Breast epithelium (tissue), 4 donors: ENCODE results near the gene AFAP1L1. TPM values are rescaled to one million over a fixed set of nuclear protein-coding genes. Genes with fewer than 3 reads are reported as not detected.

ENCODE experiments used
- DNase-seq, 2 donors: peaks; one replicate each; pipeline ENCODE4 v3.0.0-alpha.2; 2019; ENCODE audit warnings: low spot score in 2 of 2
- H3K27ac ChIP-seq, 2 donors: fragments of 200-600 bp; sonication (generic) in 1 of 2; one replicate each; pipeline ENCODE4 v1.5.1; 2016 to 2019; ENCODE audit warnings: mild to moderate bottlenecking in 1 of 2
- H3K27me3 ChIP-seq, 2 donors: fragments of 200-600 bp; sonication (generic) in 1 of 2; one replicate each; pipeline versions ENCODE4 v1.5.1 to v1.6.0; 2017 to 2019; ENCODE audit warnings: control low read depth in 1 of 2, mild to moderate bottlenecking in 1 of 2
- H3K36me3 ChIP-seq: fragments of 200-600 bp; one replicate; pipeline ENCODE4 v1.5.1; 2019
- H3K4me1 ChIP-seq, 2 donors: fragments of 200-600 bp; sonication (generic); one replicate each; pipeline ENCODE4 v1.5.1; 2016 to 2019; ENCODE audit warnings: control low read depth in 1 of 2
- H3K4me3 ChIP-seq, 3 donors: fragments of 200-600 bp; sonication (generic); 1 replicate in 2 of 3; 2 replicates in 1 of 3; pipeline ENCODE4 v1.5.1; 2016 to 2019; ENCODE audit warnings: mild to moderate bottlenecking in 3 of 3, moderate library complexity in 2 of 3
- H3K9me3 ChIP-seq, 2 donors: fragments of 200-600 bp; sonication (generic) in 1 of 2; one replicate each; pipeline ENCODE4 v1.5.1; 2016 to 2019; ENCODE audit warnings: control low read depth in 1 of 2
- POLR2A ChIP-seq: fragments of 450-650 bp; IDR thresholded peaks from one replicate; pipeline ENCODE4 v1.6.1; 2016; ENCODE audit warnings: antibody characterized with exemption, mild to moderate bottlenecking, moderate library complexity
- POLR2AphosphoS5 ChIP-seq, 3 donors: sonication (generic); formaldehyde crosslinking; IDR thresholded peaks; one replicate each; pipeline ENCODE4 v1.6.1; 2017; ENCODE audit warnings: antibody characterized with exemption in 3 of 3
- intact Hi-C: fragments of 100-400 bp; cut with DNase I; formaldehyde crosslinking; loops from one replicate; pipeline ENCODE4 v1.15.1; 2023; ENCODE audit warnings: low total_unique reads
- total RNA-seq, 3 donors: library from RNA; depleted of rRNA; stranded (reverse); fragments of >200 nt; gene quantifications; one replicate each; pipeline ENCODE4 v1.1.0, GENCODE V29; 2016
- TF ChIP-seq, protein P1 (sequence below), 3 donors: fragments of 450-650 bp; IDR thresholded peaks; one replicate each; pipeline ENCODE4 v1.5.1; 2016 to 2017; ENCODE audit warnings: antibody characterized with exemption in 3 of 3, mild to moderate bottlenecking in 3 of 3, moderate library complexity in 3 of 3

The AFAP1L1 gene
- total RNA-seq, 3 donors from 2014 or later: 13.3 to 108 (median 26.5) TPM

DNA sequence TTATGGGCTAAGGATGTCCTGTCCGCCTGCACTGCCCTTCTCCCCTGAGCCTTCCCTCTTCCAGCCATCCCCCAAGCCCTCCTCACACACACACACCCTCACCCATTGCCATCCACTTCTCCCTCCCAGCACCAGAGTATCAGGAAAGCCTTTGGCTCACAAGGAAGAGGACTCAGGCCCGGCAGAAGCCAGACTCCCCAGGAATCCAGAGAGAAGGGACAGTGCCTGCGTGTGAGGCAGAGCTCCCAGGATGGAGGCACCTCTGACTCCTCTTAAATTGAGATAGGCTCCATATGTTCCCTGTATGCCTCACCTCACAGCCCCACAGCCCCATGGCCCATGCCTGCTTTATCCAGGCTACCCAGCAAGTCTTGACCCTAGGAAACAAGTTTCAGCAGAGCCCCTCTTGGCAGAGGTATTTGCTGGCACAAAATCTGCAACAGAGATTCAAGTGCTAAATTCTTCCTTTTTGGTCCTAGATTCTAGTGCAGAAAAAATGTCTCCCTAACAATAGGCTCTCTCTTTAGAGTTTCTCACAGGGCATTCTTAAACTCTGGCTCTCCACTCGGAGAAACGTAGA, 106.7 kb downstream of the AFAP1L1 start:
- Histone ChIP-seq H3K4me1 (peaks cover 0 to 8% of the 10 kb centered on the region in 2 donors), H3K27ac (peak overlapping the region; percentile 62 to 91), H3K27me3 (no peaks in the 10 kb centered on the region), H3K36me3 (no peaks in the 10 kb centered on the region), H3K4me3 (no peak overlapping the region), H3K9me3 (no peaks in the 10 kb centered on the region)
- no peak for TF ChIP-seq POLR2AphosphoS5 (IDR thresholded peaks at IDR 0.05)
- no peak for TF ChIP-seq POLR2A
- TF ChIP-seq, protein P1, sequence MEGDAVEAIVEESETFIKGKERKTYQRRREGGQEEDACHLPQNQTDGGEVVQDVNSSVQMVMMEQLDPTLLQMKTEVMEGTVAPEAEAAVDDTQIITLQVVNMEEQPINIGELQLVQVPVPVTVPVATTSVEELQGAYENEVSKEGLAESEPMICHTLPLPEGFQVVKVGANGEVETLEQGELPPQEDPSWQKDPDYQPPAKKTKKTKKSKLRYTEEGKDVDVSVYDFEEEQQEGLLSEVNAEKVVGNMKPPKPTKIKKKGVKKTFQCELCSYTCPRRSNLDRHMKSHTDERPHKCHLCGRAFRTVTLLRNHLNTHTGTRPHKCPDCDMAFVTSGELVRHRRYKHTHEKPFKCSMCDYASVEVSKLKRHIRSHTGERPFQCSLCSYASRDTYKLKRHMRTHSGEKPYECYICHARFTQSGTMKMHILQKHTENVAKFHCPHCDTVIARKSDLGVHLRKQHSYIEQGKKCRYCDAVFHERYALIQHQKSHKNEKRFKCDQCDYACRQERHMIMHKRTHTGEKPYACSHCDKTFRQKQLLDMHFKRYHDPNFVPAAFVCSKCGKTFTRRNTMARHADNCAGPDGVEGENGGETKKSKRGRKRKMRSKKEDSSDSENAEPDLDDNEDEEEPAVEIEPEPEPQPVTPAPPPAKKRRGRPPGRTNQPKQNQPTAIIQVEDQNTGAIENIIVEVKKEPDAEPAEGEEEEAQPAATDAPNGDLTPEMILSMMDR (IDR thresholded peaks at IDR 0.05): no peak
- intact Hi-C loops: loop anchor here (10.0 kb wide), 1 partner anchor 46 kb away; no protein-coding TSS in a partner anchor
- DNase-seq: peak in 1 of 2 donors; percentile 77

DNA sequence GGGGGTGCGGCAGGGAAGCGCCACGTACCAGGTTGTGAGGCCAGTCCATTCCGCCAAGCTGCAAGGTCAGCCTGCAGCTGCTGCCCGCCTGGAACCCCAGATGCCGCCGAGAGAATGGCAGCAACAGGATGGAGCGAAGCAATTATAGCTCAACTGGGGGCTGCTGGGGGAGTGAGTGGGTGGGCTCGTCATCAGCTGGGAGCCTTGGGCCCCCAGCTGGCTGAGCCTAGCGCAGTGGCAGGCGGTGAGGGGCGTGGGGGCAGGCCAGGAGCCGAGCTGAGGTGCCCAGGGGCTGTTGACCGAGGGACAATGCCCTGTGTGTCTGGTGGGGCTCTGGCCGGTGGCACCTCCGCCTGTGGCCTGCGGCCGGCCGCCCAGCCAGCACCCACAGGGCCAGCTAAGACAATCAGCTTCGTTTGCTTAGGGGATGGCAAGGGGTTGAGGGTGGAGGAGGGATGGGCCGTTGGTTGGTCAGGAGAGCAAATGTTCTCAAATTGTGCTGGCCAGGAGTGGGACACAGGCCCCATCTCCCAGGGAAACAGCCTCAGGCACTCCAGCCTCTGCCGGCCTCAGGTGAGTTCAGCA, 107.6 kb downstream of the AFAP1L1 start, which contains the start of gene IL17B:
IL17B (minus strand) TSS at position 116 of the 585 bp plus-strand sequence; CDS start at position 49, 67 bp downstream.
- Histone ChIP-seq H3K4me1 (peaks cover 0 to 8% of the 10 kb centered on the region in 2 donors), H3K27me3 (no peaks in the 10 kb centered on the region), H3K9me3 (no peaks in the 10 kb centered on the region), H3K36me3 (no peaks in the 10 kb centered on the region), H3K27ac (peak within 1 kb of the TSS; percentile 62 to 91), H3K4me3 (peak within 1 kb of the TSS in 1 of 3 donors; percentile 5)
- TF ChIP-seq, protein P1 (IDR thresholded peaks at IDR 0.05): no peak
- TF ChIP-seq POLR2A: no peak
- no peak for TF ChIP-seq POLR2AphosphoS5 (IDR thresholded peaks at IDR 0.05)
- DNase-seq: no peak
- intact Hi-C loops: loop anchor here (10.0 kb wide), 1 partner anchor 46 kb away; no protein-coding TSS in a partner anchor

DNA sequence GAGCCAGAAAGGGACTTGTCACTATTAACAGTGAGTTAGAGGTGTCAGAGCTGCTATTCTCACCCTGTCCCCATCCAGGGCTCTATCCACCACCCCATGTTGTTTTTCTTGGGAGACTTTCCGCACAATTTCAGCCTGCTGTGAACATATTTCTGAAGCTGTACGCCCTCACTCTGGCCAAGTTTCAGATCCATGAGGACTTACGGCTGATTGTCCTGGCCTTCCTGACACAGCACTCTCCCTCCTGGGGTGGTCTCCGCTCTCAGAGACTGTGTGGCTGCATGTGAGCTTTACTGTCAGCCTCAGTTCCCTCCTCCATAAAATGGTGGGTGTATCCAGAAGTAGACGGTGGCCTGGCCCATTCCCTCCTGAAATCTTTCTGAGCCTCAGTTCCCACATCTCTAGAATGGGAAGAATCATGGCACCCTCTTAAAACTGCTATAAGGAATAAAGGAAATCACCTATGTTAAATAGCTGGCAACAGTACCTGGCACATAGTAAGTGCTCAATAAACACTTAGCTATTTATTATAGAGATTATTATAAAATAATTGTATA, 108.2 kb downstream of the AFAP1L1 start:
- Histone ChIP-seq H3K36me3 (no peaks in the 10 kb centered on the region), H3K27ac (peak overlapping the region; percentile 62 to 91), H3K9me3 (no peaks in the 10 kb centered on the region), H3K27me3 (no peaks in the 10 kb centered on the region), H3K4me3 (peak overlapping the region in 1 of 3 donors; percentile 5), H3K4me1 (peaks cover 0 to 8% of the 10 kb centered on the region in 2 donors)
- intact Hi-C loops: loop anchor here (5.0 to 10.0 kb wide), 2 partner anchors 45 to 172 kb away; partner anchors contain the start of gene CSNK1A1
- DNase-seq: no peak
- TF ChIP-seq POLR2A (no peak), POLR2AphosphoS5 (IDR thresholded peaks at IDR 0.05) (no peak)
- TF ChIP-seq, protein P1 (IDR thresholded peaks at IDR 0.05): no peak

DNA sequence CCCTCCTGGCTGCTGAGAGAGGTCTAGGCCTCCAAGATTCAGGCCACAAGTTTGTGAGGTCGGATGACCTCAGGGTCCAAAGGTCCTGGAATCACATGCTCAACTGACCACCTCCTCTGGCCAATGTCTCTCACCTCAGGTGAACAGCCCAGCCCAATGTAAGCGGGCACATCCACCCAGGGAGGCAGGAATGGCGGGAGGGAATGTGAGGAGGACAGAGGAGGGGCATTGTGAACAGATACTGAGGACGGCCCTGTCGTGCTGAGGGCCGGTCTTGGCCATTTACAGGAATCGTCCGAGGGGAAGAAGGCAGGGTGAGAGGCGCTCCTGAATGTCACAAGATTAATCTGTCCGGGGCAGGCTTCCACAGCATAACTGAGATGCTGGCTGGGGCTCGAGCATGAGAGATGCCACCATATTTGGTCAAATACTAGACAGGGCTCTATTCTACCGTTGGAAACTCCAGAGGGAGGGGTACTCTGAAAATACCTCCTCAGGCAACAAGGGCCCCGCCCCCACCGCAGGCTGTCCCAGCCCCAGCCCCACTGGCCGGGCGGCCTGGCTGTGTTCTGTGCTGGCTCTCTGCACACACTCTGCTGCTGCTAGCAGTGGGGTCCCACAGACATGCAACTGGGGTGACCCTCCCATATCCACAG, 108.9 kb downstream of the AFAP1L1 start:
- peak in 1 of 2 donors; percentile 67 for DNase-seq
- TF ChIP-seq, protein P1 (IDR thresholded peaks at IDR 0.05): no peak
- no peak for TF ChIP-seq POLR2A
- no peaks in the 10 kb centered on the region for H3K9me3 ChIP-seq
- peaks cover 0 to 8% of the 10 kb centered on the region in 2 donors for H3K4me1 ChIP-seq
- H3K27me3 ChIP-seq: no peaks in the 10 kb centered on the region
- no peak overlapping the region for H3K4me3 ChIP-seq
- no peaks in the 10 kb centered on the region for H3K36me3 ChIP-seq
- intact Hi-C loops: loop anchor here (5.0 kb wide), 1 partner anchor 172 kb away; the partner anchor contains the start of gene CSNK1A1
- H3K27ac ChIP-seq: peak overlapping the region; percentile 62 to 91
